HG03575 (cell line): ENCODE measurements around the gene PTPDC1.

Source experiments
- ATAC-seq: cut with Tn5 transposase; IDR thresholded peaks from one replicate; pipeline ENCODE4 v1.9.1; 2021; ENCODE audit not compliant: unreplicated experiment, insufficient number of reproducible peaks, low FRiP score; ENCODE audit errors: extremely low read depth

The PTPDC1 gene

GRCh38 chr9:94139672-94140417 lies 55.6 kb downstream of the PTPDC1 start:
- ATAC-seq, result no peak

GRCh38 chr9:94140418-94140780 lies 56.1 kb downstream of the PTPDC1 start:
- ATAC-seq, result no peak

- no peak for ATAC-seq
Measured at GRCh38 chr9:94140791-94141790, 56.8 kb downstream of the PTPDC1 start.

- no peak for ATAC-seq
Measured at GRCh38 chr9:94142353-94142752, 58.1 kb downstream of the PTPDC1 start.

DNA sequence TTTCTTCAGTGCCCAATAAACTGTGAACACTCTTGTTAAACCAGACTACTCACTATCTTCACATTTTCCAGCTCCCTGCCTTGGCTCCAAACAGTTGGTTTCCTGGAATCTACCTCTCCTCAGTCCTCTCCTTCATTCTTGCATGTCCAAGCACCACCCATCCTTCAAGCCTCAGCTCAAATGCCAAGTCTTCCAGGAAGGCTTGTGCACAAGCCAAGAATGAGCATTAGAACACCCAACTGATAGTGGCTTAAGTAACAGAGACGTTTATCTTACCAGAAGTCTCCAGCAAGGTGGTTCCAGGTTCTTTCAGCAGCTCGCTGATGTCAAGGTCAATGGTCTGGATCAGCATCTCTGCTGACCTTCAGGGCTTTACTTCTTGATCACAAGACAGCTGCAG lies 60.1 kb downstream of the PTPDC1 start:
- ATAC-seq, result no peak

- no peak for ATAC-seq
Measured at GRCh38 chr9:94145640-94146039, 61.4 kb downstream of the PTPDC1 start.

- no peak for ATAC-seq
Measured at GRCh38 chr9:94147776-94148175, 63.5 kb downstream of the PTPDC1 start.

- ATAC-seq, result no peak
Measured at GRCh38 chr9:94148419-94148818, 64.2 kb downstream of the PTPDC1 start.

GRCh38 chr9:94149696-94150095 lies 65.4 kb downstream of the PTPDC1 start:
- ATAC-seq, result no peak

- ATAC-seq, result no peak
Measured at GRCh38 chr9:94150279-94150828, 66.1 kb downstream of the PTPDC1 start.

DNA sequence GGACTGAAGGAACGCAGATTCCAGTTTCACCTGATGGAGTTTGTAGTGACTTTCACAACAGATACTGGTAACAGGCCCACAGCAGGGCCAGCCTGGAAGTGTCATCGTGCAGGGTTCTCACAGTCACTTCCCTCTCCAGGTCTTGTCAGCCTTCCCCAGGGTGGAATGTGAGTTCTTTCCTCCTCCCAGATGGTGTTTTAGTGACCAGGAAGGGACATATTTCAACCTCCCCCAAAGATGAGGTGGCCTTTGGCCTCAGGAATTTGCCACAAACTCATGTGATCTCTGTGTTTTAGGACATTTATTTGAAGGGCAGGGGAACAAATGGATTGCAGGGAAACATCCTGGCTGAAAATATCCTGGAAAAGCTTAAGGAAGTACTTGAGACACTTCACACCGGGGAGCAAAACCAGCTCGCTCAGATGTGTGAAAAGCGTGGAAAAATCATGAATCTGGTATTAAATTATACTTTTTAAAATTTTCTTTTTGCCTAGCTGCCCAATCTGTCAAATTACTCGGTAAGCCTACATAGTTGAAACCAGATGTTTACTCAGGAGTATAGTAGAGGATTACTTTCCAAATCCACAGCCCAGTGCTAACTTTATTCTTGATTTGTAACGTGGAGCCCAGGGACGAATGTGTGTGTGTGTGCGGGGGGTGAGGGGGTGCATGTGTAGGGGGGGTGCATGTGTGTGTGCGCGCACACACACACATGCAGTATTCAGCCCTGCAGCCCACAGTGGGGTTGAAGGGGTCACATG lies 66.8 kb downstream of the PTPDC1 start:
- ATAC-seq, result no peak

GRCh38 chr9:94153905-94154304 lies 69.6 kb downstream of the PTPDC1 start:
- ATAC-seq, result no peak

- no peak for ATAC-seq
Measured at GRCh38 chr9:94156348-94157049, 72.2 kb downstream of the PTPDC1 start.

DNA sequence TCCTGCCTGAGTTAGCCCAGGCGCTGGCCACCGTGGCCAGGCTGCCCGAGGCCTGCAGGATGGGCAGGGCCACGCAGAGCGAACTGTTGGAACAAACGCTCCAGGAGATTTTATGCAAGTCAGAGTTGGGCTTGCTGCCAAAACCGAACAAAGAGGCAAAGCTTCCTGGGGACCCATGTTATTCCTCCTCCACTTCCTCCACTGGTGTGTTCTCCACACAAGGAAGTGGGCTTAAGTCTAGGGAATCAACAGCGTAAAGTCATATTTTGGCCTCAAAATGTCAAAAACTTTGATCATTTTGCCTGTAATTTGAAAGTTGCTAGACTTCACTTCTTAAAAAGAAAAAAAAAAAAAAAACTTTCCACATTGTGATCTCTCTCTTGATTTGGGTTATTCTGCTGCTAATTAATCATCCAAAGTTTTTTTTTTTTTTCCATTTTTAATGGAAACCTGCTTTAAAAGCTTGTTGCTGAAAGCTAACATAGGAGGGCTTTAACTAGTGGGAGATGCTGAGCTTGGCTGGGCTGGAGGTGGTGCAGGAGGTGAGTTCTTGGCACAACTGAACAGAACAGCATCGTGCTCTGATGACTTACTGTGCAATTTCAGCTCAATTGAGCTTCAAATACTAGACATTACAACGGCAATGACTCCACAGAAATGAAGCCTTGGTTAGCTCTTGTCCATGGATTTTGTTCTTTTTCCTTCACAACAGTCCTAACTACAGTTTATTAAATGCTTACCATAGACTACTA lies 73.0 kb downstream of the PTPDC1 start:
- ATAC-seq, result no peak
